Stimulated activated CD4-positive, alpha-beta T cell treated with anti-CD3 and anti-CD28 coated beads, TNF-alpha, amount 100 ng/mL, for 48 hours (primary cell): ENCODE data around the gene FDX1.

Experiments used
- DNase-seq, 3 donors: peaks; one replicate each; pipeline ENCODE4 v3.0.0-alpha.2; 2020; ENCODE audit warnings: low read depth in 3 of 3

The FDX1 gene

GRCh38 chr11:110467556-110467955, 37.8 kb downstream of the FDX1 start:
- DNase-seq, result no peak

GRCh38 chr11:110468121-110468520, 38.4 kb downstream of the FDX1 start:
- no peak for DNase-seq

GRCh38 chr11:110469127-110469526, 39.4 kb downstream of the FDX1 start:
- DNase-seq, result no peak

- DNase-seq, result no peak
Observed at GRCh38 chr11:110470716-110471115, 41.0 kb downstream of the FDX1 start.

GRCh38 chr11:110471371-110471770, 41.6 kb downstream of the FDX1 start:
- no peak for DNase-seq

GRCh38 chr11:110472858-110473257, 43.1 kb downstream of the FDX1 start:
- no peak for DNase-seq

- DNase-seq, result no peak
Observed at GRCh38 chr11:110473706-110474105, 44.0 kb downstream of the FDX1 start.

- no peak for DNase-seq
Observed at GRCh38 chr11:110474578-110474977, 44.8 kb downstream of the FDX1 start.

GRCh38 chr11:110475671-110476070, 45.9 kb downstream of the FDX1 start:
- DNase-seq, result no peak

GRCh38 chr11:110478410-110478809, 48.7 kb downstream of the FDX1 start:
- no peak for DNase-seq

GRCh38 chr11:110479108-110480101, 49.7 kb downstream of the FDX1 start:
- DNase-seq, result no peak

- DNase-seq, result no peak
Observed at GRCh38 chr11:110481523-110481922, 51.8 kb downstream of the FDX1 start.

GRCh38 chr11:110486156-110486555, 56.4 kb downstream of the FDX1 start:
- no peak for DNase-seq

- DNase-seq, result no peak
Observed at GRCh38 chr11:110488446-110488845, 58.7 kb downstream of the FDX1 start.

GRCh38 chr11:110490886-110491285, 61.1 kb downstream of the FDX1 start:
- DNase-seq, result no peak

GRCh38 chr11:110491577-110492320, 62.0 kb downstream of the FDX1 start:
- no peak for DNase-seq

- no peak for DNase-seq
Observed at GRCh38 chr11:110492321-110492685, 62.6 kb downstream of the FDX1 start.

- DNase-seq, result no peak
Observed at GRCh38 chr11:110493346-110493745, 63.6 kb downstream of the FDX1 start.

- no peak for DNase-seq
Observed at GRCh38 chr11:110497231-110497978, 67.7 kb downstream of the FDX1 start.

GRCh38 chr11:110501428-110501827, 71.7 kb downstream of the FDX1 start:
- no peak for DNase-seq

- DNase-seq, result no peak
Observed at GRCh38 chr11:110505528-110506284, 76.0 kb downstream of the FDX1 start.
